ENCODE results near the gene STK39. TPM values are rescaled to one million over a fixed set of nuclear protein-coding genes. Genes with fewer than 3 reads are reported as not detected.
A peak's percentile ranks its signal among the peaks of the same experiment; 100 is the strongest.

STK39 gene
- total and polyA plus RNA-seq, 9 of the 15 experiments (the other 6 are each of a cell fraction or from before 2014, with no cell fraction given) = 0.19 to 0.76 (median 0.51) TPM

GRCh38 chr2:167940734-167941507 is 306.5 kb downstream of the STK39 start (continued):
- TF ChIP-seq CC2D1A (IDR thresholded peaks at IDR 0.05) = 0 out of 2 replicates have a peak, but pooled peaks have one; percentile 31
- TF ChIP-seq ZNF224 (CRISPR knock-in tag; IDR thresholded peaks at IDR 0.05) = no peak
- no peak for TF ChIP-seq NFXL1 (CRISPR knock-in tag; IDR thresholded peaks at IDR 0.05)
- no peak for TF ChIP-seq NELFE (IDR thresholded peaks at IDR 0.05; ENCODE audit: insufficient read depth, insufficient read length)
- peak; percentile 96 for TF ChIP-seq PHF8 (IDR thresholded peaks at IDR 0.05; ENCODE audit: borderline replicate concordance, low read length)
- TF ChIP-seq HLTF (IDR thresholded peaks at IDR 0.05) = no peak
- TF ChIP-seq TEAD4 (IDR thresholded peaks at IDR 0.05; ENCODE audit: low read length) = peak; percentile 45
- TF ChIP-seq TEAD4 (CRISPR knock-in tag; IDR thresholded peaks at IDR 0.05; ENCODE audit: borderline replicate concordance) = no peak
- no peak for TF ChIP-seq DDX20 (tag; IDR thresholded peaks at IDR 0.05; ENCODE audit: low read depth)
- no peak for TF ChIP-seq FOS (IDR thresholded peaks at IDR 0.05; ENCODE audit: extremely low read depth, insufficient read length)
- no peak for TF ChIP-seq CCNT2 (IDR thresholded peaks at IDR 0.05; ENCODE audit: borderline replicate concordance, extremely low read depth, insufficient read length, low read depth, low read length)
- TF ChIP-seq FOXJ3 (CRISPR knock-in tag; IDR thresholded peaks at IDR 0.05) = no peak
- no peak for TF ChIP-seq ZC3H8 (IDR thresholded peaks at IDR 0.05)
- no peak; the same call in 1 of the 2 replicates for TF ChIP-seq STAT5A (IDR thresholded peaks at IDR 0.05; ENCODE audit: borderline replicate concordance, low read length)
- TF ChIP-seq GTF2B (IDR thresholded peaks at IDR 0.05; ENCODE audit: extremely low read depth, insufficient read length) = peak; percentile 51
- TF ChIP-seq ZNF586 (CRISPR knock-in tag; conservative IDR thresholded peaks at IDR 0.05) = no peak
- no peak for TF ChIP-seq TCF3 (CRISPR knock-in tag; IDR thresholded peaks at IDR 0.05)
- no peak for TF ChIP-seq SAFB2 (IDR thresholded peaks at IDR 0.05; ENCODE audit: borderline replicate concordance, low read depth, low read length, severe bottlenecking)
- peak; percentile 5; the same call in 1 of the 2 replicates for TF ChIP-seq ZZZ3 (IDR thresholded peaks at IDR 0.05)
- TF ChIP-seq ESRRA (IDR thresholded peaks at IDR 0.05; ENCODE audit: borderline replicate concordance, low read depth) = peak; percentile 46; the same call in 1 of the 2 replicates
- no peak for TF ChIP-seq ZNF316 (IDR thresholded peaks at IDR 0.05)
- TF ChIP-seq BDP1 (IDR thresholded peaks at IDR 0.05; ENCODE audit: insufficient read depth, insufficient read length) = no peak
- TF ChIP-seq NUFIP1 (IDR thresholded peaks at IDR 0.05; ENCODE audit: partially characterized antibody) = no peak
- no peak for TF ChIP-seq KLF6 (CRISPR knock-in tag; IDR thresholded peaks at IDR 0.05; ENCODE audit: borderline replicate concordance)
- no peak for TF ChIP-seq ATF2 (CRISPR knock-in tag; IDR thresholded peaks at IDR 0.05)
- TF ChIP-seq CBX2 (IDR thresholded peaks at IDR 0.05; ENCODE audit: insufficient read depth, low read length, poor library complexity, severe bottlenecking) = no peak
- 0 out of 2 replicates have a peak, but pooled peaks have one; percentile 52 for TF ChIP-seq E2F5 (CRISPR knock-in tag; IDR thresholded peaks at IDR 0.05)
- no peak for TF ChIP-seq OTX1 (CRISPR knock-in tag; IDR thresholded peaks at IDR 0.05)

Data from K562 (cell line).